Measurements from ENCODE around the gene RFX7. TPM values are rescaled to one million over a fixed set of nuclear protein-coding genes. Genes with fewer than 3 reads are reported as not detected.

Gene RFX7
- total RNA-seq, 3 donors from 2014 or later: 8.3 to 14.8 (median 10.8) TPM

- no peak overlapping the region for H3K4me3 ChIP-seq
- intact Hi-C loops (cut with DNase I; ENCODE audit: low total_unique reads): no loop called here
- no peaks in the 10 kb centered on the region for H3K36me3 ChIP-seq
- H3K4me1 ChIP-seq: no peaks in the 10 kb centered on the region
- H3K27me3 ChIP-seq: no peaks in the 10 kb centered on the region
- DNase-seq (ENCODE audit: low spot score in 2 of 2): no peak
- TF ChIP-seq POLR2AphosphoS5 (IDR thresholded peaks at IDR 0.05) (no peak), CTCF (IDR thresholded peaks at IDR 0.05) (no peak), POLR2A (IDR thresholded peaks at IDR 0.05) (no peak)
- no peaks in the 10 kb centered on the region for H3K9me3 ChIP-seq
- H3K27ac ChIP-seq: no peak overlapping the region
Observed at GRCh38 chr15:56180851-56181250, 62.8 kb downstream of the RFX7 start.

- TF ChIP-seq POLR2AphosphoS5 (IDR thresholded peaks at IDR 0.05): no peak
- TF ChIP-seq POLR2A (IDR thresholded peaks at IDR 0.05): no peak
- TF ChIP-seq CTCF (IDR thresholded peaks at IDR 0.05): no peak
- no peak for DNase-seq (ENCODE audit: low spot score in 2 of 2)
- H3K27me3 ChIP-seq: no peaks in the 10 kb centered on the region
- H3K9me3 ChIP-seq: no peaks in the 10 kb centered on the region
- H3K4me1 ChIP-seq: no peaks in the 10 kb centered on the region
- H3K4me3 ChIP-seq: no peak overlapping the region
- no peak overlapping the region for H3K27ac ChIP-seq
- H3K36me3 ChIP-seq: no peaks in the 10 kb centered on the region
- intact Hi-C loops (cut with DNase I; ENCODE audit: low total_unique reads): no loop called here
Observed at GRCh38 chr15:56176996-56177395, 66.7 kb downstream of the RFX7 start.

- Histone ChIP-seq H3K27ac (no peak overlapping the region), H3K27me3 (no peaks in the 10 kb centered on the region), H3K9me3 (no peaks in the 10 kb centered on the region), H3K4me1 (no peaks in the 10 kb centered on the region), H3K36me3 (no peaks in the 10 kb centered on the region), H3K4me3 (no peak overlapping the region)
- TF ChIP-seq CTCF (IDR thresholded peaks at IDR 0.05): no peak
- TF ChIP-seq POLR2A (IDR thresholded peaks at IDR 0.05): no peak
- no peak for TF ChIP-seq POLR2AphosphoS5 (IDR thresholded peaks at IDR 0.05)
- no peak for DNase-seq (ENCODE audit: low spot score in 2 of 2)
- intact Hi-C loops (cut with DNase I; ENCODE audit: low total_unique reads): no loop called here
Observed at GRCh38 chr15:56175788-56176187, 67.9 kb downstream of the RFX7 start.

- H3K27ac ChIP-seq: no peak overlapping the region
- intact Hi-C loops (cut with DNase I; ENCODE audit: low total_unique reads): no loop called here
- no peaks in the 10 kb centered on the region for H3K27me3 ChIP-seq
- H3K9me3 ChIP-seq: no peaks in the 10 kb centered on the region
- H3K4me1 ChIP-seq: no peaks in the 10 kb centered on the region
- TF ChIP-seq POLR2A (IDR thresholded peaks at IDR 0.05) (no peak), POLR2AphosphoS5 (IDR thresholded peaks at IDR 0.05) (no peak), CTCF (IDR thresholded peaks at IDR 0.05) (no peak)
- no peak overlapping the region for H3K4me3 ChIP-seq
- no peaks in the 10 kb centered on the region for H3K36me3 ChIP-seq
- no peak for DNase-seq (ENCODE audit: low spot score in 2 of 2)
Observed at GRCh38 chr15:56174649-56175048, 69.0 kb downstream of the RFX7 start.

- no peak for TF ChIP-seq POLR2A (IDR thresholded peaks at IDR 0.05)
- Histone ChIP-seq H3K4me3 (no peak overlapping the region), H3K9me3 (no peaks in the 10 kb centered on the region), H3K27ac (no peak overlapping the region), H3K4me1 (no peaks in the 10 kb centered on the region), H3K27me3 (no peaks in the 10 kb centered on the region), H3K36me3 (no peaks in the 10 kb centered on the region)
- no peak for DNase-seq (ENCODE audit: low spot score in 2 of 2)
- intact Hi-C loops (cut with DNase I; ENCODE audit: low total_unique reads): no loop called here
Observed at GRCh38 chr15:56168394-56168793, 75.3 kb downstream of the RFX7 start.

GRCh38 chr15:56165234-56165633, 78.4 kb downstream of the RFX7 start:
- no peaks in the 10 kb centered on the region for H3K9me3 ChIP-seq
- no peaks in the 10 kb centered on the region for H3K36me3 ChIP-seq
- DNase-seq (ENCODE audit: low spot score in 2 of 2): no peak
- intact Hi-C loops (cut with DNase I; ENCODE audit: low total_unique reads): no loop called here
- no peaks in the 10 kb centered on the region for H3K27me3 ChIP-seq
- no peaks in the 10 kb centered on the region for H3K4me1 ChIP-seq
- TF ChIP-seq POLR2A (IDR thresholded peaks at IDR 0.05) (no peak), CTCF (IDR thresholded peaks at IDR 0.05) (no peak), POLR2AphosphoS5 (IDR thresholded peaks at IDR 0.05) (no peak)
- H3K4me3 ChIP-seq: no peak overlapping the region
- H3K27ac ChIP-seq: no peak overlapping the region

Measured in breast epithelium (tissue), 4 donors.